GM15510 (cell line): Measurements from ENCODE around the gene TMEM179.

Source experiments
- POLR2A ChIP-seq: IDR thresholded peaks from 3 replicates; pipeline ENCODE4 v1.6.1; 2011; ENCODE audit warnings: borderline replicate concordance; ENCODE audit not compliant: insufficient read length; ENCODE audit errors: extremely low read depth

The TMEM179 gene

GRCh38 chr14:104609666-104610065 lies 5.1 kb upstream of the TMEM179 start:
- no peak for TF ChIP-seq POLR2A

GRCh38 chr14:104603711-104604401 lies 716 bp downstream of the TMEM179 start:
- no peak for TF ChIP-seq POLR2A

GRCh38 chr14:104602933-104603325 lies 1.6 kb downstream of the TMEM179 start:
- TF ChIP-seq POLR2A: no peak

GRCh38 chr14:104602315-104602932 lies 2.1 kb downstream of the TMEM179 start:
- no peak for TF ChIP-seq POLR2A

GRCh38 chr14:104601786-104602185 lies 2.8 kb downstream of the TMEM179 start:
- no peak for TF ChIP-seq POLR2A

GRCh38 chr14:104600805-104601204 lies 3.8 kb downstream of the TMEM179 start:
- TF ChIP-seq POLR2A: no peak

GRCh38 chr14:104600141-104600643 lies 4.4 kb downstream of the TMEM179 start:
- no peak for TF ChIP-seq POLR2A

GRCh38 chr14:104599446-104599845 lies 5.1 kb downstream of the TMEM179 start:
- TF ChIP-seq POLR2A: no peak

GRCh38 chr14:104598910-104599273 lies 5.7 kb downstream of the TMEM179 start:
- TF ChIP-seq POLR2A: no peak

- TF ChIP-seq POLR2A: no peak
Measured at GRCh38 chr14:104598039-104598909, 6.3 kb downstream of the TMEM179 start.

- no peak for TF ChIP-seq POLR2A
Measured at GRCh38 chr14:104597576-104597975, 7.0 kb downstream of the TMEM179 start.

GRCh38 chr14:104596927-104597351 lies 7.6 kb downstream of the TMEM179 start:
- no peak for TF ChIP-seq POLR2A

- TF ChIP-seq POLR2A: no peak
Measured at GRCh38 chr14:104596451-104596918, 8.1 kb downstream of the TMEM179 start.

GRCh38 chr14:104595911-104596450 lies 8.6 kb downstream of the TMEM179 start:
- no peak for TF ChIP-seq POLR2A
